GM19395 (cell line): Measurements from ENCODE around the gene WNT3A.
"Not testable (repeated sequence)": the region's sequence is repeated elsewhere in the genome, so short reads cannot be mapped to it uniquely, and the experiment has no call there.

Source experiments
- ATAC-seq: cut with Tn5 transposase; IDR thresholded peaks from one replicate; pipeline ENCODE4 v1.9.1; 2021; ENCODE audit warnings: mild to moderate bottlenecking, moderate library complexity; ENCODE audit not compliant: unreplicated experiment

Gene WNT3A, protein sequence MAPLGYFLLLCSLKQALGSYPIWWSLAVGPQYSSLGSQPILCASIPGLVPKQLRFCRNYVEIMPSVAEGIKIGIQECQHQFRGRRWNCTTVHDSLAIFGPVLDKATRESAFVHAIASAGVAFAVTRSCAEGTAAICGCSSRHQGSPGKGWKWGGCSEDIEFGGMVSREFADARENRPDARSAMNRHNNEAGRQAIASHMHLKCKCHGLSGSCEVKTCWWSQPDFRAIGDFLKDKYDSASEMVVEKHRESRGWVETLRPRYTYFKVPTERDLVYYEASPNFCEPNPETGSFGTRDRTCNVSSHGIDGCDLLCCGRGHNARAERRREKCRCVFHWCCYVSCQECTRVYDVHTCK

DNA sequence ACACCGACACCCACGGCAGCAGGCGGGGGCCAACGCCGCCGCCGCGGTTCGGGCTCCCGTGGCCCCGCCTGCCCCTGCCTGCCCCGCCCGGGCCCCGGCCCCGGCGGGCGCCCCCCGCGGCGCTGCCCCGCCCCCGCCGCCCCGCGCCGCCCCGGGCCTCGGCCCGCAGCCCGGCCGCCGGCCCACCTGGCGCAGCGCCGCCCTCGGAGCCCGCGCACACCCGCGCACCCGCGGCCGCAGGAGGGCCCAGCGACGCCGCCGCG, at the start of gene WNT3A:
Gene WNT3A, plus strand, starts transcription at position 213 of the 263 bp plus-strand sequence. CDS start 131 bp downstream, outside the sequence.
- ATAC-seq, result no peak

- ATAC-seq, result no peak
These were observed 48.0 kb upstream of the WNT3A start for GRCh38 chr1:227958617-227959324.

GRCh38 chr1:227959325-227959860, 47.4 kb upstream of the WNT3A start:
- ATAC-seq, result no peak

- no peak for ATAC-seq
These were observed 44.9 kb upstream of the WNT3A start for GRCh38 chr1:227961651-227962466.

DNA sequence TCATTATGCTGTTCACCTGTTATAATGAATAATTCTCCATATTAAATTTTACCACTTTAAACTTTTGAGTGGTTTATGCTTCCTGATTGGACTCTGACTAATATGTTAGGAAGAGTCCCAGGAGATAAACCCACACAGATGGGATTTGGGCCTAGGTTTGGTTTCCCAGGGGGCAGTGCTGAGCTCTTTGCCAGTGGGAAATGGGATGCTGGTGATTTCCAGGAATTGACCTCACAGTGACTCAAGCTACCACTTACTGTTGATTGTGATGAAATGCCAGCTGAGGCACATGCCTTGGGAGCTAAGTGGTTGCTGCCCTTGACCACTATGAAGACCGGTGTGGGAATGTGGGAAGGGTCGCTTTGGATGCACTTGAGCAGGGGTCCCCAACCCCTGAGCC, 40.1 kb upstream of the WNT3A start:
- ATAC-seq, result not testable (repeated sequence)

- not testable (repeated sequence) for ATAC-seq
These were observed 39.0 kb upstream of the WNT3A start for GRCh38 chr1:227967815-227968214.

DNA sequence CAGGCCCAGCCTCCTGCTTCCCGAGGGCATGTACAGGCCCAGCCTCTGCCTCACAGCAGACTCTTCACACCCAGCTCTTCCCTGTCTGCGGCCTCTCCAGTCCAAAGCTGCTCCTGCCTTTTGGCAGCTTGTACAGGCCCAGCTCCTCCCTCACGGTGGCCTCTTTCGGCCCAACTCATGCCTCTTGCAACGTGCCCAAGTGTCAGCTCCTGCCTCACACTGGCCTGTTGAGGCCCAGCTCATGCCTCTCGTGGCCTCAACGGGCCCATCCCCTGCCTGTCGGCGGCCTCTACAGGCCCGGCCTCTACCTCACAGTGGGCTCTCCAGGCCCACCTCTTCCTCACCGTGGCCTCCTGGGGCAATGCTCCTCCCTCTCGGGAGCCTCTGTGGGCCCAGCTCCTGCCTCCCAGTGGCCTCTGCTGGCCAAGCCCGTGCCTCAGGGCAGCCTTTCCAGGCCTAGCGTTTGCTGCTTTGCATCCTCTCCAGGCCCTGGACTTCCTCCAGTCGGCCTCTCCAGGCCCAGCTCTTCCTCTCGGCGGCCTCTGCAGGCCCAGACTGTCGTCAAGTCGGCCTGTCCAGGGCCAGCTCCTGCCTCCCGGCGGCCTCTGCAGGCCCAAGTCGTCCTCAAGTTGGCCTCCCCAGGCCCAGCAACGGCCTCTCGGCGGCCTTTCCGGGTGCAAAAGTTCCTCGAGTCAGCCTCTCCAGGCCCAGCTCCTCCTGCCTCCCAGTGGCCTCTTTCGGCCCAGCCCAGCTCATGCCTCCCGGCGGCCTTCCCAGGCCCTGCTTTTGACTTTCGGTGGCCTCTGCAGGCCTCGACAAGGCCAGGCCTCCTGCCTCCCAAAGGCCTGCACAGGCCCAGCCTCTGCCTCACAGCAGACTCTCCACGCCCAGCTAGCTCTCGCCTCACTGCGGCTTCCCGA, 36.5 kb upstream of the WNT3A start:
- not testable (repeated sequence) for ATAC-seq

DNA sequence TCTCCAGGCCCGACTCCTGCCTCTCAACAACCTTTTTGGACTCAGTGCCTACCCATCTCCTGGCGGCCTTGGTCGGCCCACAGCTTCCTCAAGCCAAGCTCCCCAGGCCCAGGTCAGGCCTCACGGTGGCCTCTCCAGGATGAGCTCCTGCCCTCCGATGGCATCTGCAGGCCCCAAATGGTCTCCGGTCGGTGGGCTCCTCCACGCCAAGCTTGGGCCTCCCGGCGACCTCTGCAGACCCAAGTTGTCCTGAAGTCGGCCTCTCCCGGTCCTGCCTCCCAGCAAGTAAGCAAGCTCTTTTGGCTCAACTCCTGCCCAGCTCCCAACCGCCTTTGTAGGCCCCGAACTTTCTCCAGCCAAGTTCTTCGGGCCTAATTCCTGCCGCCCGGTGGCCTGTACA, 35.6 kb upstream of the WNT3A start:
- ATAC-seq, result not testable (repeated sequence)

DNA sequence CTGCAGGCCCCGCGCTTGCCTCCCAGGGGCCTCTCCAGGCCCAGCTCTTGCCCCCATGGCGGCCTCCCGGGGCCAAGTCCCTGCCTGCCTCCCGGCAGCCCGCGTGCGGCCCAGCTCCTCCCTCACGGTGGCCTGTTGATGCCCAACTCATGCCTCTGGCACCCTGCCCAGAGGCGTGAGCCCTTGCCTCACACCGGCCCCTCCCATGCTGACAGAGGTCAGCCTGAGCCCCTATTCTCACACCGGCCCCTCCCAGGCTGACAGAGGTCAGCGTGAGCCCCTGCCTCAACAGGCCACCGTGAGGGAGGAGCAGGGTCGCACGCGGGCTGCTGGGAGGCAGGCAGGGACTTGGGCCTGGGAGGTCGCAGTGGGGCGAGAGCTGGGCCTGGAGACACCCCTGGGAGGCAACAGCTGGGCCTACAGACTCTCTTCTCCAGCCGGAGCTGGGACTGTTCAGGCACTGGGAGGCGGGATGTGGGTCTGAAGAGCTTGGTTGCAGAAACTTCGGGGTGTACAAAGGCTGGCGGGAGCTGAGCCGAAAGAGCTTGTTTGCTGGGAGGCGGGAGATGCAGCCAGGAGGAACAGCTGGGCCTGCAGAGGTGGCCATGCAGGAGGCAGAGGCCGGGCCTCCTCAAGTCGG, 35.0 kb upstream of the WNT3A start:
- not testable (repeated sequence) for ATAC-seq

GRCh38 chr1:227972283-227972679, 34.5 kb upstream of the WNT3A start:
- ATAC-seq, result not testable (repeated sequence)

DNA sequence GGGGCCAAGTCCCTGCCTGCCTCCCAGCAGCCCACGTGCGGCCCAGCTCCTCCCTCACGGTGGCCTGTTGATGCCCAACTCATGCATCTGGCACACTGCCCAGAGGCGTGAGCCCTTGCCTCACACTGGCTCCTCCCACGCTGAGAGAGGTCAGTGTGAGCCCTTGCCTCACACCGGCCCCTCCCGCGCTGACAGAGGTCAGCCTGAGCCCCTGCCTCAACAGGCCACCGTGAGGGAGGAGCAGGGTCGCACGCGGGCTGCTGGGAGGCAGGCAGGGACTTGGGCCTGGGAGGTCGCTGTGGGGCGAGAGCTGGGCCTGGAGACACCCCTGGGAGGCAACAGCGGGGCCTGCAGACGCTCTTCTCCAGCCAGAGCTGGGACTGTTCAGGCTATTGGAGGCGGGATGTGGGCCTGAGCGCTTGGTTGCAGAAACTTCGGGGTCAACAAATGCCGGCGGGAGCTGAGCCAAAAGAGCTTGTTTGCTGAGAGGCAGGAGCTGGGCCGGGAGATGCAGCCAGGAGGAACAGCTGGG, 33.9 kb upstream of the WNT3A start:
- not testable (repeated sequence) for ATAC-seq

DNA sequence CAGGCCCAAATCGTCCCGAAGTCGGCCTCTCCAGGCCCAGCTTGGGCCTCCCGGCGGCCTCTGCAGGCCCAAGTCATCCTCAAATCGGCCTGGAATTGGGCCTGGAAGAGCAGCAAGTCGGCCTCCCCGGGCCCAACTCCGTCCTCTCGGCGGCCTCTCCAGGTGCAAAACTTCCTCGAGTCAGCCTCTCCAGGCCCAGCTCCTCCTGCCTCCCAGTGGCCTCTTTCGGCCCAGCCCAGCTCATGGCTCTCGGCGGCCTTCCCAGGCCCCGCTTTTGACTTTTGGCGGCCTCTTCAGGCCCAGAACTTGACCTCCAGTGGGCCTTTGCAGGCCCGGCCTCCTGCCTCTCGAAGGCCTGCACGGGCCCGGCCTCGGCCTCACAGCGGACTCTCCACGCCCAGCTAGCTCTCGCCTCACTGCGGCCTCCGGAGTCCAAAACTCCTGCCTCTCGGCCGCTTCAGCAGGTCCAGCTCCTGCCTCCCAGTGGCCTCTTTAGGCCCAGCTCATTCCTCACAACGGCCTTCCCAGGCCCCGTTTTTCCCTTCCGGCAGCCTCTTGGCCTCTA, 33.0 kb upstream of the WNT3A start:
- not testable (repeated sequence) for ATAC-seq

- not testable (repeated sequence) for ATAC-seq
These were observed 31.1 kb upstream of the WNT3A start for GRCh38 chr1:227975583-227976283.

DNA sequence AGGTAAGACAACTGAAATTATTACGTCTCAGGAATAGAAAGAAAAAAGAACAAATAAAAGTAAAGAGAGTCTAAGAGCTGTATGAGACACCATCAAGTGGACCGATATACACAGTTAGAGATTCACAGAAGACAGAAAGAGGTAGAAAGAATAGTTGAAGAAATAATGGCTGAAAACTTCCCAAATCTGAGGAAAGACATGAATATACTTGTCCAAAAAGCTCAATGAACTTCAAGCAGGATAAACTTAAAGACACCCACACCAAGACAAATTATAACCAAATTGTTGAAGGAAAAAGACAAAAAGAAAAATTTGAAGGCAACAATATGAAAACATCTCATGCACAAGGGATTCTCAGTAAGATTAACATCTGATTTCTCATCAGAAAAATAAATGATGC, 19.6 kb upstream of the WNT3A start:
- ATAC-seq, result no peak

DNA sequence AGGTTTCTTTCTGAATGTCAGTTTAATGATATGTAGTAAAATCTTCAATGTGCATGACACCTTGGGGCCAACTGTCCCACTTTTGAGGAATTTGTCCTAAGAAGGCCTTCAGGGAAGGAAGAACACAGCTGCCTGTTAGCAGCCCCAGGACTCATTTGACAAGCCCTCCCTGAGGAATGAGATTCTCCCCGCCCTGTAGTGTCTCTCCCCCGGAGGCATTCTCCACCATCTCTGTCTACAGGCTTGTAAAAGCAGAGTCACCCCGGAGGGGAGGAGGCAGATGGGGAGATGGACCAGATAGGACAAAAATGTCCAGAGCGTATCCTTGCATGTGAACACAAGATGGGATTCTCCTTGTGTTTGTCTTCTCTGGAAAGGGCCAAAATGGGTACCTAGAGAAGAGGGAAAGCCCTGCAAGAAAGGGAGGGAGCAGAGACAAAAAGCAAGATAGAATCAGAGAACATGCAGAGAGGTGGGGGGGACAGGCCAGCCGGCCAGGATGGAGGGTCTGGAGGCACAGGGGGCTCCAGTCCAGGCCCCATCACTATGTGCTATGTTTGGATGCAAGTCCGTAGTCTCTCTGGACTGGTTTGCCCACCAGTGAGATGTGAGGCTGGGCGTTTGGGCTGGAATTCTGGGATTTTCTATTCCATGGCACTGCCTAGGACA, 12.0 kb upstream of the WNT3A start:
- no peak for ATAC-seq

- ATAC-seq, result no peak
These were observed 10.4 kb upstream of the WNT3A start for GRCh38 chr1:227996187-227996950.

DNA sequence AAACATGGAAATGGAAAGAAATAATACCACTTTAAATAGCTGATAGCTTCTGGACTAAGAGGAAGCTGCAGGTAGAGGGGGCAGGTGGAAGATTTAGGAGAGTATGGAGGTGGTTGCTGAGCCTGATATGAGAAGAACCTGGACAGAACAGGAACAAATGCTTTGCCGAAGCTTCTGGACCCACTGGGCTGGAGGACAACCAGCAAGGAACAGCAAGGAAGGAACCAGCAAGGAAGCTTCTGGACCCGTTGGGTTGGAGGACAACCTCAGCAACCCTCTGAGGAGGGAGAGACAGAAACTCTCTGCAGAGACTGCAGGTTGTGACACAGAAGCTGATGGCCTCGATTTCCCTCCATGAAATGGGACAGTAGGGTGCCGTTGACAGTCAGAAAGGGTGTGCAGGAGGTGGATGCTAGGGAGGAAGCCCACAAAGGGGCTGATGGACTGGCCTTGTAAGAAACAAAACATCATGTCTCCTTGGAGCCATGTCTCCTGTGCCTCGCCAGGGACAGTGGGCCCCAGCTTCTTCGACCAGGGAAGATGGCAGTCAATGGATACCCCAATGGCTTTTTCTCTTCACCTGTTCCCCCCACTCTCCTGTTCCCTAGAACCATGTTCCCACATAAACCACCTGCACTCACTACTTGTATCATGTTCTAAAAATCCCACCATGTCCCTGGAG, 8.3 kb upstream of the WNT3A start:
- ATAC-seq, result no peak
